LNCaP clone FGC (cell line): ENCODE results near the gene RACK1.

Source experiments
- DNase-seq: peaks from one replicate; pipeline ENCODE4 v3.0.0-alpha.2; 2011; ENCODE audit warnings: low read depth
- H3K4me3 ChIP-seq: 2 replicates; pipeline ENCODE4 v1.5.1; 2011; ENCODE audit warnings: mild to moderate bottlenecking, low read depth, low read length, control low read depth
- TF ChIP-seq, protein P1 (sequence below): IDR thresholded peaks from 2 replicates; pipeline ENCODE4 v1.5.1; 2012; ENCODE audit warnings: mild to moderate bottlenecking; ENCODE audit not compliant: control insufficient read depth, insufficient read depth; ENCODE audit errors: extremely low read depth

Gene RACK1

DNA sequence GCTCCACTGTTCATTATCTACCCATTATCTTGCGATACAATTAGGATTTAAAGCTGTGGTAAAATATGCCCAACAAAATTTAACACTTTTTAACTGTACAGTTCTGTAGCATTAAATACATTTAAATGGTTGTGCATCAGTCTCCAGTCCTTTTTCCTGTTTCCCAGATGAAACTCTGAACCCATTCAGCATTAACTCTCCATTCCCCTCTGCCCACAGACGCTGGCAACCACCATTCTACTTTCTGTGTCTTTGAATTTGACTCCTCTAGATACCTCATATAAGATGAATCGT, 35.8 kb downstream of the RACK1 start:
- TF ChIP-seq, protein P1, sequence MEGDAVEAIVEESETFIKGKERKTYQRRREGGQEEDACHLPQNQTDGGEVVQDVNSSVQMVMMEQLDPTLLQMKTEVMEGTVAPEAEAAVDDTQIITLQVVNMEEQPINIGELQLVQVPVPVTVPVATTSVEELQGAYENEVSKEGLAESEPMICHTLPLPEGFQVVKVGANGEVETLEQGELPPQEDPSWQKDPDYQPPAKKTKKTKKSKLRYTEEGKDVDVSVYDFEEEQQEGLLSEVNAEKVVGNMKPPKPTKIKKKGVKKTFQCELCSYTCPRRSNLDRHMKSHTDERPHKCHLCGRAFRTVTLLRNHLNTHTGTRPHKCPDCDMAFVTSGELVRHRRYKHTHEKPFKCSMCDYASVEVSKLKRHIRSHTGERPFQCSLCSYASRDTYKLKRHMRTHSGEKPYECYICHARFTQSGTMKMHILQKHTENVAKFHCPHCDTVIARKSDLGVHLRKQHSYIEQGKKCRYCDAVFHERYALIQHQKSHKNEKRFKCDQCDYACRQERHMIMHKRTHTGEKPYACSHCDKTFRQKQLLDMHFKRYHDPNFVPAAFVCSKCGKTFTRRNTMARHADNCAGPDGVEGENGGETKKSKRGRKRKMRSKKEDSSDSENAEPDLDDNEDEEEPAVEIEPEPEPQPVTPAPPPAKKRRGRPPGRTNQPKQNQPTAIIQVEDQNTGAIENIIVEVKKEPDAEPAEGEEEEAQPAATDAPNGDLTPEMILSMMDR, result no peak
- DNase-seq, result no peak
- H3K4me3 ChIP-seq, result peak overlapping the region; percentile 57

DNA sequence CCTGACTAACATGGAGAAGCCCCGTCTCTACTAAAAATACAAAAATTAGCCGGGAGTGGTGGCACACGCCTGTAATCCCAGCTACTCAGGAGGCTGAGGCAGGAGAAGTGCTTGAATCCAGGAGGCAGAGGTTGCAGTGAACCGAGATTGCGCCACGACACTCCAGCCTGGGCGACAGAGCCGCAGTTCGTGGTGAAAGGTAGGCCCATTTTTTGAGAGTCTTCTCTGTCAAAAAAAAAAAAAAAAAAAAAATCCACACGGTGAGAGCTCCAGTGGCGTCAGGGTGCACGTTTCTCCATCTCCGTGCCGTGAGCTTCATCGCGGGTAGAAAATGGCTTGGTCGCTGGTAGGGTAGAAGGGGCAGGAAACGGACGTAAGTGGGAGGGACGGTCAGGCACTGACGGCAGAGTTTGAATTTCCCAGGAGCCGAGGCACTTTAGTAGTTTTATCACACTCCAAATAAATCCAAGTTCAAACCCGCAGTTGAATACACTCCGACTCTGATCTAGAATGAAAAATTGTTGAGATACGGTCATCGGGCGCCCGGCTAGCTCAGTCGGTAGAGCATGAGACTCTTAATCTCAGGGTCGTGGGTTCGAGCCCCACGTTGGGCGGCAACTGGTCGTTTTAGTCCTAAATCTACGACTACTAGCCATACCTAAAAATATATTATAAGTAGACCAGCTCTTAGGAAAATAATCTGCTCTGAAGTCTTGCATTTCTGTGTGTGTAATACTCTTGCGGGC, 36.3 kb downstream of the RACK1 start:
- no peak for DNase-seq
- TF ChIP-seq, protein P1, result no peak

DNA sequence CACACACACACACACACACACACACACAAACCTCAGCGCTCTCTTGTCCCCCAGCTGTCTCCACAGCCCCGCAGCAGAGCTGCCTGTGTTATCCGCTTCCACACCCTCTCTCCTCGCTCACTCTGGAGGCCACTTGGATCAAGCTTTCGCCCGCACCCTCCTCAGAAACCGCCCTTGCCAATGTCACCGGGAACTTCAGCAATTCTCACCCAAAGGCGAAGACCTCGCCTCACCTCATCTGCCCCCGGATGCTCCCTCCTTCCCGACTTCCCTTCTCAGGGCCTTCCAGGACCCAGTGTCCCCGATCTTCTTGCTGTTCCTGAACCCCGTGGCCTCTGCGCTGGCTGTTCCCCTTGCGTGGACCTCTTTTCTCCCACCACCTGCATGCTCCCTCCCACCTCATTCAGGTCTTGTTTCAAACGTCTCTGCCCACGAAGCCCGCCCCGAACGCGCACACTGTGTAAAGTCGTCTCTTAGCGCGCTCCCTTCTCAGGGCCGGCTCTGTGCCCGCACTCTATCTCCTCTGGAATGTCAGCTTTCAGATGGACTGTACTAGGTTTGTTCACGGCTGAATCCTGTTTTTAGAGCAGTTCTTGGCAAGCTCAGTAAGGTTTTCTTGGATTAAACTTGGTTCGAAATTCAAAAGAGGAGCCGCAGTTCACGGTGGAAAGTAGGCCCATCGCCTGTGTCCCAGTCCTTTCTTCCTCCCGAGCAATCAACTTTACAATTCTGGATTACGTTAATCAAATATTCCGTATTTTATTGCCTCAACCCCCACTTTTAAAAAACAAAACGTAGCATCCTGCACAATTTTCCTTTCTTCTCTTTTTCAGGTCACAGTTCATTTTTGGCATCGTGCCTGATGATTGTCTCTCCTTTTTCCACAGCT, 37.7 kb downstream of the RACK1 start:
- TF ChIP-seq, protein P1, result no peak
- no peak for DNase-seq
- H3K4me3 ChIP-seq, result peak overlapping the region; percentile 57

More for the DNA sequence above, 36.3 kb downstream of the RACK1 start:
- H3K4me3 ChIP-seq, result peak overlapping the region; percentile 57

DNA sequence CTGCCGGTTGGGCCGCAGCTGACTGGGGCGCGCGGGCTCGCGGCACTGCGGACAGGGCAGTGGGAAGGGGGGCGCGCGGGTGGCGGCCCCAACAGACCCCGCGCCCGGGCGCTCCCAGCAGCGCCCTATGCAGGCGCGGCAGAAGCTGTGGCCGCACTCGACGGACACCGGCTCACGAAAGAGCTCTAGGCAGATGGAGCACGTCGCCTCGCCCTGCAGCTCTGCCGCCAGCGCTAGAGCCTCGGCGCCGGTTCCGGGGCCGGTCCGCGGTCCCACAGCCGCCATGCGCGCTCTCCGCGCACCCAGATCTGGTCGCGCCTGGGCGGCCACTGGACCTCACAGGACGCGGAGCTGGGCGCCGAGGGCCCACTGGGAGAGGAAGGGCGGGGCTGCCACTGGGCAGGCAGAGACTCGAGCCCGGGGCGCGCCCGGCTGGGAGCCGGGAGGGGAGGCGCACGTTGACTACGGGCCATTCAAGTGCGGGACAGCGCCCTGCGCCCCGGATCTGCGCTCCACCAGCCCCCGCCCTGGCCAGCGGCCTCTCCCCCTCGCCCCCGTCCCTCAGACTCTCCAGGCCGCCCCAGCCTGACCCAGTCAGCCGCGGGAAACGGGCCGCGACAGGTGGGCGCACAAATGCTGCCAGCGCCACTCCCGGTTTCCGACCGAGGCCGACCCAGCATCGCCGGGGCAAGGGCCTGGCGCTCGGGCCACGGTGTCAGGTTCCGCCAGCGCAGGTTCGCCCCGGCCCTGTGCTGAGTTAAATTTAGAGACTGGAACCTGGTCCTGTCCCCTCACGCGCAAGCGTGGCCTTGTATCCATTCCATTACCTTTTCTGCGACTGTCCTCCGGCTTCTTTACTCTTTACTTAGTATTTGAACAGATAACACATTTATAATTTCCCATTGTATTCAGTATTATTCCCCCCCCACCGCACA, 38.6 kb downstream of the RACK1 start, which contains the start of gene TRIM7:
Gene TRIM7, minus strand, starts transcription at position 371 of the 935 bp plus-strand sequence. Its CDS starts 86 bp downstream, at position 285.
- peak within 1 kb of the TSS; percentile 57 for H3K4me3 ChIP-seq
- TF ChIP-seq, protein P1, result no peak
- no peak for DNase-seq

DNA sequence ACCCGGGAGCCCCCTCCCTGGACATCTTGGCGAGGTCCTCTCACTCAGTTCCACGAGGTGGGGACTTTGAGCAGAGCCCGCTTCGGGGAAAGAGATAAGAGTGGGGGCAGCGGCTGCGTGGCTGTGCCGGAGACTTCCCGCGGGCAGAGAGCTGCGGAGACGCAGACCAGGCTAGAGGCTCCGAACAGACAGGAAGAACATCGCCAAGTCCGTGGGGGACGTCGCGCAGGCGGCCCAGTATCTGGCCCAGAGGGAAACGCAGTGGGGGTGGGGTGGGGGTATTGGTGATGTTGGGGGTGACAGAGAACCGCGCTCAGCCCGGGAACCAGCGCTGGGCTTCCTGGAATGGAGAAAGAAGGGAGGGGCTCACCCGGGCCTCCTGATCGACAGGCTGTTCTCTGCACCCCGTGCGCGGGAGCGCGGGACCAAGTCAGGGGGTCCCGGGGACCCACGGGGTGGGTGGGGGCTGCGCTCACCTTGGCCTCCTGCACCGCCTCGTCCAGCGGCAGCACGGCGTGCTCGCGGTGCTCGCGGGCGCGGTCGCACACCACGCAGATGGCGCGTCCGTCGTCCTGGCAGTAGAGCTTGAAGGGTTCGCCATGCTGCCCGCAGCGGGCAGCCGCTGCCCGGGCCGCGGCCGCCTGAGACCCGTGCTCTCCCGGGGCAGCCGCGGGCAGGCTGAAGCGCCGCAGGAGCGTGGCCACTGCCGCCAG, 39.4 kb downstream of the RACK1 start:
- DNase-seq, result no peak
- peak overlapping the region; percentile 57 for H3K4me3 ChIP-seq
- TF ChIP-seq, protein P1, result no peak

DNA sequence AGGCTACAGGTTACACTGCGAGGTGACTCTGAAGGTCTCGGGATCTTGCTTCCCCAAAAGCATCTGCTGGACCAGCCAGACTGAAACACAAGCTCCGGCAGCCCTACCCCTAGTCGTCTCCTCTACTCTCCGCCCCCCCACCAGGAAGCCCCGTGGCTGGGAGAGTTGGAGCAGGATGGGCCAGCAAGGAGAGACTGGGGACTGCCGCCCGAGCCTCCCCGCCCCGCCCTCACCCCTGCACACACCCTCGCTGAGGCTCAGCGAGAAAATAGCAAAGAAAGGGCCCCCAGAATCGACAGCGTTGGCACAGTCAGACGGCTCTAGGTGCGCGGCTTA, 40.0 kb downstream of the RACK1 start:
- H3K4me3 ChIP-seq, result no peak overlapping the region
- no peak for DNase-seq
- TF ChIP-seq, protein P1, result no peak
